Body of pancreas (tissue), 4 donors: ENCODE data around the gene RNASE12.

ENCODE experiments used
- POLR2A ChIP-seq, 3 donors: fragments of 450-650 bp; IDR thresholded peaks; one replicate each; pipeline ENCODE4 v1.6.1; 2016; ENCODE audit warnings: antibody characterized with exemption in 3 of 3, mild to moderate bottlenecking in 2 of 3
- TF ChIP-seq, protein P1 (sequence below), 7 experiments: fragments of 450-650 bp in 4 of 7; fragments of 200-600 bp in 3 of 7; sonication (generic) in 3 of 7; IDR thresholded peaks; one replicate each; pipeline ENCODE4 v1.5.1; 2016 to 2019; ENCODE audit warnings: antibody characterized with exemption in 7 of 7

DNA sequence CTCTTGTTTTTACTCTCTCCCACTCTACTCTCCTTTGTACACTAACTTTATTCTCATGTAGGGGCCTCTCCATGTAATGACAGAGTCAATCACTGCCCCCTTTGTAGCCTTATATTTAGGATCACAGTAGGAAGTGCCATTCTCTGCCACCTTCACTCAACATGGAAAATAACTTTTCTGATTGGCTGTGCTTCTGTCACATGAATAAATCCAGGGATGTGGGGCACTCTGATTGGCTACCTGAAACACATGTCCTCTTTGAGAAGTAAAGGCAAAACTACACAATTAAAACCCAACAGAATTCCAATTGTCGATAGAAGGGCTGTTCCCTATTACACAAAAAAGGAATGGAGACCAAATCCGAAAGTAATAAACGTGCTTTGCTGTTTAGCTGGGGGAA, 30.2 kb downstream of the RNASE12 start, which contains the start of gene RNASE9:
- TF ChIP-seq, protein P1, sequence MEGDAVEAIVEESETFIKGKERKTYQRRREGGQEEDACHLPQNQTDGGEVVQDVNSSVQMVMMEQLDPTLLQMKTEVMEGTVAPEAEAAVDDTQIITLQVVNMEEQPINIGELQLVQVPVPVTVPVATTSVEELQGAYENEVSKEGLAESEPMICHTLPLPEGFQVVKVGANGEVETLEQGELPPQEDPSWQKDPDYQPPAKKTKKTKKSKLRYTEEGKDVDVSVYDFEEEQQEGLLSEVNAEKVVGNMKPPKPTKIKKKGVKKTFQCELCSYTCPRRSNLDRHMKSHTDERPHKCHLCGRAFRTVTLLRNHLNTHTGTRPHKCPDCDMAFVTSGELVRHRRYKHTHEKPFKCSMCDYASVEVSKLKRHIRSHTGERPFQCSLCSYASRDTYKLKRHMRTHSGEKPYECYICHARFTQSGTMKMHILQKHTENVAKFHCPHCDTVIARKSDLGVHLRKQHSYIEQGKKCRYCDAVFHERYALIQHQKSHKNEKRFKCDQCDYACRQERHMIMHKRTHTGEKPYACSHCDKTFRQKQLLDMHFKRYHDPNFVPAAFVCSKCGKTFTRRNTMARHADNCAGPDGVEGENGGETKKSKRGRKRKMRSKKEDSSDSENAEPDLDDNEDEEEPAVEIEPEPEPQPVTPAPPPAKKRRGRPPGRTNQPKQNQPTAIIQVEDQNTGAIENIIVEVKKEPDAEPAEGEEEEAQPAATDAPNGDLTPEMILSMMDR (IDR thresholded peaks at IDR 0.05), result no peak
- no peak for TF ChIP-seq POLR2A (IDR thresholded peaks at IDR 0.05)
